GM12892 (cell line): Measurements from ENCODE around the gene AEN.

ENCODE experiments used
- POLR2A ChIP-seq: IDR thresholded peaks from 2 replicates; pipeline ENCODE4 v1.6.1; 2011; ENCODE audit warnings: low read depth, low read length, control low read depth
- POLR2AphosphoS5 ChIP-seq: IDR thresholded peaks from 2 replicates; pipeline ENCODE4 v1.6.1; 2011; ENCODE audit warnings: low read depth, low read length, control low read depth

GRCh38 chr15:88634449-88634848 is 13.3 kb downstream of the AEN start:
- no peak for TF ChIP-seq POLR2A
- TF ChIP-seq POLR2AphosphoS5: no peak
